Measurements from ENCODE around the gene PRKN. TPM values are rescaled to one million over a fixed set of nuclear protein-coding genes. Genes with fewer than 3 reads are reported as not detected.

PRKN gene
- total and polyA plus RNA-seq, 9 of the 15 experiments (the other 6 are each of a cell fraction or from before 2014, with no cell fraction given), result 0.03 to 0.96 (median 0.15) TPM; not detected in 2

DNA sequence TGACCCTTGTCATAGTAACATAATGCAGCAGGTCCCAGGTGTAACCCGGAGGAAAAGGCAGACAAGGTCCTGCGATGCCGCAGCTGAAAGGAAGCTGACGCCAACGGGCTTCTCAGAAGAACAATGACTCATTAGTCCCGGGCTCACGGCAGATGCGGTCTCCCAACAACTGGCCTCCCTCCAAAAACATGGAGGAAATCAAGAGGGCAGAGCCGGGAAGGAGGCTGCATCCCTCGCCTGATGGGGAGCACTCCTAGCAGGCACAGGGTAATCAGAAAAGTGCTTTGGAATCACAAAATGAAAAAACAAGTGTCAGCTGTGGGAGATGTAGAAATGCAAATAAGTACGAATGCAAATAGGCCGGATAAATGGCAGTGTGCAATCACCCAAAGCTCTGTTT, 1288.5 kb downstream of the PRKN start (continued):
- TF ChIP-seq PTBP1 (IDR thresholded peaks at IDR 0.05; ENCODE audit: low read depth, low read length) (no peak), ZEB2 (IDR thresholded peaks at IDR 0.05) (no peak), BACH1 (tag; IDR thresholded peaks at IDR 0.05) (peak; percentile 42; the same call in 1 of the 2 replicates), TEAD4 (IDR thresholded peaks at IDR 0.05; ENCODE audit: low read length) (peak; percentile 11; the same call in 1 of the 2 replicates), TEAD4 (CRISPR knock-in tag; IDR thresholded peaks at IDR 0.05; ENCODE audit: borderline replicate concordance) (no peak), XRCC4 (IDR thresholded peaks at IDR 0.05; ENCODE audit: extremely low read depth, insufficient read depth, insufficient read length) (no peak), ASH1L (IDR thresholded peaks at IDR 0.05; ENCODE audit: borderline replicate concordance, low read depth, partially characterized antibody) (no peak), MAFF (IDR thresholded peaks at IDR 0.05; ENCODE audit: low read length) (no peak), MAZ (CRISPR knock-in tag; conservative IDR thresholded peaks at IDR 0.05 in 1 of 2, IDR thresholded peaks at IDR 0.05 in 1 of 2) (peak in 1 of 2 experiments; percentile 14; a peak in 1 of 4 replicates), ZNF124 (CRISPR knock-in tag; IDR thresholded peaks at IDR 0.05) (no peak), JUNB (CRISPR knock-in tag; conservative IDR thresholded peaks at IDR 0.05) (no peak), JUN (IDR thresholded peaks at IDR 0.05; ENCODE audit: borderline replicate concordance, low read depth, low read length) (peak; percentile 80), JUN (CRISPR knock-in tag; IDR thresholded peaks at IDR 0.05; ENCODE audit: borderline replicate concordance) (no peak), DIDO1 (tag; IDR thresholded peaks at IDR 0.05; ENCODE audit: low read depth) (no peak), KLF10 (CRISPR knock-in tag; IDR thresholded peaks at IDR 0.05) (no peak), SMARCA4 (IDR thresholded peaks at IDR 0.05) (peak; percentile 51), NELFE (IDR thresholded peaks at IDR 0.05; ENCODE audit: insufficient read depth, insufficient read length) (no peak)
- TF ChIP-seq, protein P1, sequence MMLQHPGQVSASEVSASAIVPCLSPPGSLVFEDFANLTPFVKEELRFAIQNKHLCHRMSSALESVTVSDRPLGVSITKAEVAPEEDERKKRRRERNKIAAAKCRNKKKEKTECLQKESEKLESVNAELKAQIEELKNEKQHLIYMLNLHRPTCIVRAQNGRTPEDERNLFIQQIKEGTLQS (IDR thresholded peaks at IDR 0.05), result peak; percentile 86
- TF ChIP-seq, protein P1 (CRISPR knock-in tag; conservative IDR thresholded peaks at IDR 0.05), result no peak
- TF ChIP-seq, protein P2, sequence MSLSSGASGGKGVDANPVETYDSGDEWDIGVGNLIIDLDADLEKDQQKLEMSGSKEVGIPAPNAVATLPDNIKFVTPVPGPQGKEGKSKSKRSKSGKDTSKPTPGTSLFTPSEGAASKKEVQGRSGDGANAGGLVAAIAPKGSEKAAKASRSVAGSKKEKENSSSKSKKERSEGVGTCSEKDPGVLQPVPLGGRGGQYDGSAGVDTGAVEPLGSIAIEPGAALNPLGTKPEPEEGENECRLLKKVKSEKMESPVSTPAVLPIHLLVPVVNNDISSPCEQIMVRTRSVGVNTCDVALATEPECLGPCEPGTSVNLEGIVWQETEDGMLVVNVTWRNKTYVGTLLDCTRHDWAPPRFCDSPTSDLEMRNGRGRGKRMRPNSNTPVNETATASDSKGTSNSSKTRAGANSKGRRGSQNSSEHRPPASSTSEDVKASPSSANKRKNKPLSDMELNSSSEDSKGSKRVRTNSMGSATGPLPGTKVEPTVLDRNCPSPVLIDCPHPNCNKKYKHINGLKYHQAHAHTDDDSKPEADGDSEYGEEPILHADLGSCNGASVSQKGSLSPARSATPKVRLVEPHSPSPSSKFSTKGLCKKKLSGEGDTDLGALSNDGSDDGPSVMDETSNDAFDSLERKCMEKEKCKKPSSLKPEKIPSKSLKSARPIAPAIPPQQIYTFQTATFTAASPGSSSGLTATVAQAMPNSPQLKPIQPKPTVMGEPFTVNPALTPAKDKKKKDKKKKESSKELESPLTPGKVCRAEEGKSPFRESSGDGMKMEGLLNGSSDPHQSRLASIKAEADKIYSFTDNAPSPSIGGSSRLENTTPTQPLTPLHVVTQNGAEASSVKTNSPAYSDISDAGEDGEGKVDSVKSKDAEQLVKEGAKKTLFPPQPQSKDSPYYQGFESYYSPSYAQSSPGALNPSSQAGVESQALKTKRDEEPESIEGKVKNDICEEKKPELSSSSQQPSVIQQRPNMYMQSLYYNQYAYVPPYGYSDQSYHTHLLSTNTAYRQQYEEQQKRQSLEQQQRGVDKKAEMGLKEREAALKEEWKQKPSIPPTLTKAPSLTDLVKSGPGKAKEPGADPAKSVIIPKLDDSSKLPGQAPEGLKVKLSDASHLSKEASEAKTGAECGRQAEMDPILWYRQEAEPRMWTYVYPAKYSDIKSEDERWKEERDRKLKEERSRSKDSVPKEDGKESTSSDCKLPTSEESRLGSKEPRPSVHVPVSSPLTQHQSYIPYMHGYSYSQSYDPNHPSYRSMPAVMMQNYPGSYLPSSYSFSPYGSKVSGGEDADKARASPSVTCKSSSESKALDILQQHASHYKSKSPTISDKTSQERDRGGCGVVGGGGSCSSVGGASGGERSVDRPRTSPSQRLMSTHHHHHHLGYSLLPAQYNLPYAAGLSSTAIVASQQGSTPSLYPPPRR (CRISPR knock-in tag; IDR thresholded peaks at IDR 0.05; ENCODE audit: borderline replicate concordance), result no peak
- TF ChIP-seq, protein P3, sequence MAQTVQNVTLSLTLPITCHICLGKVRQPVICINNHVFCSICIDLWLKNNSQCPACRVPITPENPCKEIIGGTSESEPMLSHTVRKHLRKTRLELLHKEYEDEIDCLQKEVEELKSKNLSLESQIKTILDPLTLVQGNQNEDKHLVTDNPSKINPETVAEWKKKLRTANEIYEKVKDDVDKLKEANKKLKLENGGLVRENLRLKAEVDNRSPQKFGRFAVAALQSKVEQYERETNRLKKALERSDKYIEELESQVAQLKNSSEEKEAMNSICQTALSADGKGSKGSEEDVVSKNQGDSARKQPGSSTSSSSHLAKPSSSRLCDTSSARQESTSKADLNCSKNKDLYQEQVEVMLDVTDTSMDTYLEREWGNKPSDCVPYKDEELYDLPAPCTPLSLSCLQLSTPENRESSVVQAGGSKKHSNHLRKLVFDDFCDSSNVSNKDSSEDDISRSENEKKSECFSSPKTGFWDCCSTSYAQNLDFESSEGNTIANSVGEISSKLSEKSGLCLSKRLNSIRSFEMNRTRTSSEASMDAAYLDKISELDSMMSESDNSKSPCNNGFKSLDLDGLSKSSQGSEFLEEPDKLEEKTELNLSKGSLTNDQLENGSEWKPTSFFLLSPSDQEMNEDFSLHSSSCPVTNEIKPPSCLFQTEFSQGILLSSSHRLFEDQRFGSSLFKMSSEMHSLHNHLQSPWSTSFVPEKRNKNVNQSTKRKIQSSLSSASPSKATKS (CRISPR knock-in tag; IDR thresholded peaks at IDR 0.05), result no peak
- TF ChIP-seq, protein P4, sequence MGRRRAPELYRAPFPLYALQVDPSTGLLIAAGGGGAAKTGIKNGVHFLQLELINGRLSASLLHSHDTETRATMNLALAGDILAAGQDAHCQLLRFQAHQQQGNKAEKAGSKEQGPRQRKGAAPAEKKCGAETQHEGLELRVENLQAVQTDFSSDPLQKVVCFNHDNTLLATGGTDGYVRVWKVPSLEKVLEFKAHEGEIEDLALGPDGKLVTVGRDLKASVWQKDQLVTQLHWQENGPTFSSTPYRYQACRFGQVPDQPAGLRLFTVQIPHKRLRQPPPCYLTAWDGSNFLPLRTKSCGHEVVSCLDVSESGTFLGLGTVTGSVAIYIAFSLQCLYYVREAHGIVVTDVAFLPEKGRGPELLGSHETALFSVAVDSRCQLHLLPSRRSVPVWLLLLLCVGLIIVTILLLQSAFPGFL (CRISPR knock-in tag; IDR thresholded peaks at IDR 0.05), result no peak
